ENCODE measurements around the gene RASA3. TPM values are rescaled to one million over a fixed set of nuclear protein-coding genes. Genes with fewer than 3 reads are reported as not detected.

RASA3 gene
- total RNA-seq, 1 donor from 2014 or later, result 2.6 TPM

- no peak overlapping the region for H3K4me3 ChIP-seq (ENCODE audit: low read depth, low read length)
- DNase-seq (ENCODE audit: low read depth) (no peak), FAIRE-seq (no peak)
- no peaks in the 10 kb centered on the region for H3K27me3 ChIP-seq (ENCODE audit: control insufficient read depth, insufficient read depth, low read length)
- TF ChIP-seq, protein P1, sequence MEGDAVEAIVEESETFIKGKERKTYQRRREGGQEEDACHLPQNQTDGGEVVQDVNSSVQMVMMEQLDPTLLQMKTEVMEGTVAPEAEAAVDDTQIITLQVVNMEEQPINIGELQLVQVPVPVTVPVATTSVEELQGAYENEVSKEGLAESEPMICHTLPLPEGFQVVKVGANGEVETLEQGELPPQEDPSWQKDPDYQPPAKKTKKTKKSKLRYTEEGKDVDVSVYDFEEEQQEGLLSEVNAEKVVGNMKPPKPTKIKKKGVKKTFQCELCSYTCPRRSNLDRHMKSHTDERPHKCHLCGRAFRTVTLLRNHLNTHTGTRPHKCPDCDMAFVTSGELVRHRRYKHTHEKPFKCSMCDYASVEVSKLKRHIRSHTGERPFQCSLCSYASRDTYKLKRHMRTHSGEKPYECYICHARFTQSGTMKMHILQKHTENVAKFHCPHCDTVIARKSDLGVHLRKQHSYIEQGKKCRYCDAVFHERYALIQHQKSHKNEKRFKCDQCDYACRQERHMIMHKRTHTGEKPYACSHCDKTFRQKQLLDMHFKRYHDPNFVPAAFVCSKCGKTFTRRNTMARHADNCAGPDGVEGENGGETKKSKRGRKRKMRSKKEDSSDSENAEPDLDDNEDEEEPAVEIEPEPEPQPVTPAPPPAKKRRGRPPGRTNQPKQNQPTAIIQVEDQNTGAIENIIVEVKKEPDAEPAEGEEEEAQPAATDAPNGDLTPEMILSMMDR (IDR thresholded peaks at IDR 0.05; ENCODE audit: insufficient read depth, low read length, severe bottlenecking), result no peak
- no peaks in the 10 kb centered on the region for H3K36me3 ChIP-seq (ENCODE audit: control insufficient read depth, insufficient read depth, low read length)
Measured at GRCh38 chr13:114027046-114027715, 105.2 kb downstream of the RASA3 start.

DNA sequence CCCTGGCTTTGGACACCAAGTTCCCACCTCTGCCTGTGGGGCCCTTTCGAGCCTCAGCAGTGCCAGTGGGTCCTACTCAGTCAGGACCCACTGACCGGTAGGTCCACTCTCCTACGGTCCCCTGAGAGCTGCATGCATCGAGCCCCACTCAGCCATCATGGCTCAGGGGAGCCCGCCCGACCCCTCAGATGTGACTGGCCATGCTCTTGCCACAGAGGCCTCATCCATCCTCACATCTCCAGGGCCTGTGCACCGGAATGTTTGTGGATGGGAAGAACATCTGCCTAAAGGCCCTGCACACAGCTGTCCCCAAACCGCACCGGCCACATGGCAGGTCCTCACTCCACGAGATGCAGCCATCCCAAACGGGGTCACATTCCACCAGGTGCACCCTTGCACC, 105.9 kb downstream of the RASA3 start:
- TF ChIP-seq, protein P1 (IDR thresholded peaks at IDR 0.05; ENCODE audit: insufficient read depth, low read length, severe bottlenecking), result no peak
- no peak overlapping the region for H3K4me3 ChIP-seq (ENCODE audit: low read depth, low read length)
- no peaks in the 10 kb centered on the region for H3K27me3 ChIP-seq (ENCODE audit: control insufficient read depth, insufficient read depth, low read length)
- H3K36me3 ChIP-seq (ENCODE audit: control insufficient read depth, insufficient read depth, low read length), result no peaks in the 10 kb centered on the region
- DNase-seq (ENCODE audit: low read depth) (no peak), FAIRE-seq (no peak)

DNA sequence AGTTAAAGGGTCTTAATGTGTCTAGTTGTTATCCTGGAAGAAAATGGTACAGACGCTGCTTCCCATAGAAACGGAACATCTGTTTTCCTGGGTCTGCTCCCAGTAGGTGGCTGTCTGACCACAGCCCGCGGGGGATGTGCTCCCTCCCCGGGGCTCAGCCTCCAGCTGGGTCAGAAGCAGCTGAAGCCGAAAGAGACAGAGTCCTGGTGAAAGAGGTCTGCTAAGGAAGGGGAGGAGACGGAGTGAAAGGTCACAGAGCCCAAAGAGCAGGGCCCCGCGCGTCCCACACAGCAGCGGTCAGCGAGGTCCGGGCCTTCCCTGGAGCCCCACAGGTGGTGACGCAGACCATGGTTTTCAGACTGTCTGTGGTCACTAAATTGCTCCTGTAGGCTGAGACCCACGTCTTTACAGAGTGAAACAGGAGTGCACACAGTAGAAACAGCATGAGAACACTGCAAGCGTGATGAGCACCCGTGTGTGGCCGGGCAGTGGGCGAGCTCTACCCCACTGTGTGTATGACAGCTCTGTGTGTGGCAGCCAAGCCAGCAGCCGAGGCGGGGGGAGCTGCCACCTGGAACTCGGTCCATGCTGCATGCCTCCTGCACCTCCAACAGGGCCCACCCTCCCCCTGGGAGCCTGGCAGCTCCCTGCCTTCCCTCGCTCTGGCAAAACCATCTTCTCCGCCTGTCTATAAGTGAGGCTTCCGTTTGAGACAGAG, 106.5 kb downstream of the RASA3 start:
- H3K36me3 ChIP-seq (ENCODE audit: control insufficient read depth, insufficient read depth, low read length), result no peaks in the 10 kb centered on the region
- DNase-seq (ENCODE audit: low read depth), result no peak
- H3K27me3 ChIP-seq (ENCODE audit: control insufficient read depth, insufficient read depth, low read length), result no peaks in the 10 kb centered on the region
- TF ChIP-seq, protein P1 (IDR thresholded peaks at IDR 0.05; ENCODE audit: insufficient read depth, low read length, severe bottlenecking), result no peak
- no peak overlapping the region for H3K4me3 ChIP-seq (ENCODE audit: low read depth, low read length)
- no peak for FAIRE-seq

- TF ChIP-seq, protein P1 (IDR thresholded peaks at IDR 0.05; ENCODE audit: insufficient read depth, low read length, severe bottlenecking), result no peak
- FAIRE-seq (no peak), DNase-seq (ENCODE audit: low read depth) (no peak)
- Histone ChIP-seq H3K4me3 (ENCODE audit: low read depth, low read length) (no peak overlapping the region), H3K27me3 (ENCODE audit: control insufficient read depth, insufficient read depth, low read length) (no peaks in the 10 kb centered on the region), H3K36me3 (ENCODE audit: control insufficient read depth, insufficient read depth, low read length) (no peaks in the 10 kb centered on the region)
Measured at GRCh38 chr13:114025405-114025713, 107.1 kb downstream of the RASA3 start.

DNA sequence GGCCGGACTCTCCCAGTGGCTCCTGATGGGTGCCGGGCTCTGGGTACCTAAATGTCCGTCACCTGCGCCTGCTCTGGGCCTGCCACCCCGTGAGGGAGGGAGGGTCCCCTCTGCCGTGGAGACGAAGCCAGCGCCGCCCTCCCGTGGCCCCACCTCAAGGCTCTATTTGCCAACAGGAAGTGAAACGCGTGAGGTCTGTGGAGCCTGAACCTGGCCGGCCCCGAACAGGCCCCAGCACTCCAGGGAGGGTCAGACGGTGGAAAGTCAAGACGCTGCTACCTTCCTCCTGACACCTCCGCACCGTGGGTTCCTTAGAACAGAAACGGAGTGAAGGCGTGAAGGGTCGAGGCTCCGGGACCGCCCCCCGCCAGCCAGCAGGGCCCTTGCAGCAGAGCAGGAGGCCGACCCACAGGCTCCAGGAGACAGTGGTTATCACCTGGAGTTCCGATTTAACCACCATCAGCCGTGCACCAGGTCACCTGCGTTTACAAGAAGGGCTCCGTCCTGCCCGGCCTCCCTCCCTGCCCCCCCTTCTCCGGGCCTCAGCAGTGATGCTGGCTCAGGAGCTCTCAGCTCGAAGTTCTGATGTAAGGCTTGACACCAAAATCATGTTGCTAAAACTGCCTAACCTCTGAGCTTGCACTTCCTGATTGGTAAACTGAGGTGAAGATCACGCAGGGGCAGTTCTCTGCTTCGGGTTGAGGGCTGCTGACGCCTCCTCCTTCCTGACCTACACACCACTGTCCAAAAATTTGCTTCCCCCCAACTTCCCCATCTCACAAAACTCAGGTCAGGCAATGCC, 107.6 kb downstream of the RASA3 start:
- H3K4me3 ChIP-seq (ENCODE audit: low read depth, low read length), result no peak overlapping the region
- H3K36me3 ChIP-seq (ENCODE audit: control insufficient read depth, insufficient read depth, low read length), result no peaks in the 10 kb centered on the region
- TF ChIP-seq, protein P1 (IDR thresholded peaks at IDR 0.05; ENCODE audit: insufficient read depth, low read length, severe bottlenecking), result no peak
- FAIRE-seq (no peak), DNase-seq (ENCODE audit: low read depth) (no peak)
- H3K27me3 ChIP-seq (ENCODE audit: control insufficient read depth, insufficient read depth, low read length), result no peaks in the 10 kb centered on the region

All from bronchial epithelial cell (primary cell).